Smooth muscle cell (in vitro differentiated cells): ENCODE measurements around the gene METTL15. TPM values are rescaled to one million over a fixed set of nuclear protein-coding genes. Genes with fewer than 3 reads are reported as not detected.
A peak's percentile ranks its signal among the peaks of the same experiment; 100 is the strongest.
"Not testable (repeated sequence)": the region's sequence is repeated elsewhere in the genome, so short reads cannot be mapped to it uniquely, and the experiment has no call there.

Experiments
- DNase-seq: peaks from one replicate; lab custom pipeline; 2025; ENCODE audit not compliant: unreplicated experiment; lab: John Stamatoyannopoulos, UW
- H2AFZ ChIP-seq: fragments of 200-600 bp; sonication (generic); 2 replicates; pipeline ENCODE4 v1.6.0; 2016; ENCODE audit warnings: antibody characterized with exemption, low read depth, mild to moderate bottlenecking
- H3F3A ChIP-seq: fragments of 200-600 bp; sonication (generic); 2 replicates; pipeline ENCODE4 v1.6.0; 2017; ENCODE audit warnings: antibody characterized with exemption, low read depth
- H3K27ac ChIP-seq: fragments of 200-600 bp; sonication (generic); 2 replicates; pipeline ENCODE4 v1.5.1; 2016; ENCODE audit warnings: low read depth, mild to moderate bottlenecking
- H3K27me3 ChIP-seq: fragments of 200-600 bp; sonication (generic); 2 replicates; pipeline ENCODE4 v1.6.1; 2016; ENCODE audit warnings: low read depth, mild to moderate bottlenecking
- H3K36me3 ChIP-seq: fragments of 200-600 bp; sonication (generic); 2 replicates; pipeline ENCODE4 v1.5.1; 2016; ENCODE audit warnings: low read depth
- H3K4me1 ChIP-seq: fragments of 200-600 bp; sonication (generic); 2 replicates; pipeline ENCODE4 v1.5.1; 2016; ENCODE audit warnings: low read depth
- H3K4me2 ChIP-seq: fragments of 200-600 bp; sonication (generic); 2 replicates; pipeline ENCODE4 v1.6.0; 2016; ENCODE audit warnings: mild to moderate bottlenecking
- H3K4me3 ChIP-seq: fragments of 200-600 bp; sonication (generic); 2 replicates; pipeline ENCODE4 v1.5.1; 2016; ENCODE audit warnings: mild to moderate bottlenecking
- H3K79me2 ChIP-seq: fragments of 200-600 bp; sonication (generic); 2 replicates; pipeline ENCODE4 v1.6.0; 2016; ENCODE audit warnings: low read depth, mild to moderate bottlenecking
- H3K9ac ChIP-seq: fragments of 200-600 bp; sonication (generic); 2 replicates; pipeline ENCODE4 v1.6.0; 2016; ENCODE audit warnings: low read depth
- H3K9me3 ChIP-seq: fragments of 200-600 bp; sonication (generic); replicated peaks from 2 replicates; pipeline ENCODE4 v1.5.1; 2016; ENCODE audit warnings: low read depth
- H4K20me1 ChIP-seq: fragments of 200-600 bp; sonication (generic); 2 replicates; pipeline ENCODE4 v1.6.0; 2016; ENCODE audit warnings: low read depth
- CTCF ChIP-seq: fragments of 200-600 bp; sonication (generic); IDR thresholded peaks from 2 replicates; pipeline ENCODE4 v1.5.1; 2017; ENCODE audit warnings: borderline replicate concordance, mild to moderate bottlenecking, antibody characterized with exemption; ENCODE audit not compliant: insufficient read depth, poor library complexity, severe bottlenecking
- WGBS: methylation state at CpG from one replicate; pipeline ENCODE4 v1.1.7; 2016; ENCODE audit warnings: low lambda C conversion rate; 5-methylcytosine and 5-hydroxymethylcytosine counted together
- polyA plus RNA-seq: library from polyadenylated mRNA; unstranded; fragments of >200 nt; fragmentation: Nextera tagmentation; extraction: Ambion mirVana; gene quantifications from 2 replicates; pipeline ENCODE4 v1.2.1, GENCODE V29; 2016
- total RNA-seq: library from RNA; depleted of rRNA; stranded (reverse); fragments of >200 nt; gene quantifications from 2 replicates; pipeline ENCODE4 v1.2.3, GENCODE V29; 2014

The METTL15 gene
- total and polyA plus RNA-seq, 2 experiments from 2014 or later = 8.1 to 26.1 TPM

GRCh38 chr11:28269586-28269985 is 161.4 kb downstream of the METTL15 start:
- Histone ChIP-seq H3K4me1 (no peaks in the 10 kb centered on the region), H3K4me3 (no peak overlapping the region), H3K9me3 (no peaks in the 10 kb centered on the region), H3K9ac (no peak overlapping the region), H3K27me3 (no peaks in the 10 kb centered on the region), H3K4me2 (no peak overlapping the region), H4K20me1 (no peaks in the 10 kb centered on the region), H3K36me3 (no peaks in the 10 kb centered on the region), H3F3A (no peaks in the 10 kb centered on the region), H3K79me2 (no peaks in the 10 kb centered on the region), H3K27ac (no peak overlapping the region), H2AFZ (no peak overlapping the region)
- TF ChIP-seq CTCF = no peak
- DNase-seq = no peak
- 100% methylated on average over 1 of the region's 1 CpG for WGBS

DNA sequence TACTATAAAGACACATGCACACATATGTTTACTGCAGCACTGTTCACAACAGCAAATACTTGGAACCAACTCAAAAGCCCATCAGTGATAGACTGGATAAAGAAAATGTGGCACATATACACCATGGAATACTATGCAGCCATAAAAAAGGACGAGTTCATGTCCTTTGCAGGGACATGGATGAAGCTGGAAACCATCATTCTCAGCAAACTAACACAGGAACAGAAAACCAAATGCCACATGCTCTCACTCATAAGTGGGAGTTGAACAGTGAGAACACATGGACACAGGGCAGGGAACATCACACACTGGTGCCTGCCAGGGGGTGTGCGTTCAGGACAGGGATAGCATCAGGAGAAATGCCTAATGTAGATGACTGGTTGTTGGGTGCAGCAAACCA is 164.1 kb downstream of the METTL15 start:
- not testable (repeated sequence) for H3K4me2 ChIP-seq, H3K27ac ChIP-seq, H3K9ac ChIP-seq, H3K36me3 ChIP-seq, H2AFZ ChIP-seq, DNase-seq, H4K20me1 ChIP-seq, H3K9me3 ChIP-seq, H3K79me2 ChIP-seq, H3K4me1 ChIP-seq, H3K4me3 ChIP-seq, H3K27me3 ChIP-seq, H3F3A ChIP-seq
- 100% methylated on average over 2 of the region's 2 CpGs for WGBS

DNA sequence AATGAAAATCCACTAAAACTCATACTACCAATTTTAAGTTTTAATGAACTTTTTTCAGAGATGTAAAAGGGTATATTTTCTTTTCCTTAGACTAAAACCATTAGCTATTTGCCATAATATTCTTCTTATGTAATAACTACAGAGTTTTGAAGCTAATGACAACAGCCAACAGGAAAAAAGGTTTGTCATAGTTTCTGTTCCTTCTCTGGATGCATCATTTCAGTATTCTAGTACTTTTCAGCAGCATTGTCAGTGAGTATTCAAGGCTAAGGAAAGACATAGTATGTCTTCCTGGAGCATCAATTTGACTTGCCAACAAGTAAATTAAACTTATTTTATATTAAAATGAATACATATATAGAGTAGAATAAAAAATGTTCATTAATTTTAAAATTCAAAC is 166.0 kb downstream of the METTL15 start:
- no peaks in the 10 kb centered on the region for H3K4me1 ChIP-seq
- no peaks in the 10 kb centered on the region for H3K27me3 ChIP-seq
- H3F3A ChIP-seq = no peaks in the 10 kb centered on the region
- H3K79me2 ChIP-seq = no peaks in the 10 kb centered on the region
- DNase-seq = no peak
- H3K36me3 ChIP-seq = no peaks in the 10 kb centered on the region
- H3K4me3 ChIP-seq = no peak overlapping the region
- no peak overlapping the region for H3K27ac ChIP-seq
- H3K9me3 ChIP-seq = no peaks in the 10 kb centered on the region
- H2AFZ ChIP-seq = no peak overlapping the region
- no peak overlapping the region for H3K4me2 ChIP-seq
- H4K20me1 ChIP-seq = no peaks in the 10 kb centered on the region
- no peak for TF ChIP-seq CTCF
- H3K9ac ChIP-seq = no peak overlapping the region

DNA sequence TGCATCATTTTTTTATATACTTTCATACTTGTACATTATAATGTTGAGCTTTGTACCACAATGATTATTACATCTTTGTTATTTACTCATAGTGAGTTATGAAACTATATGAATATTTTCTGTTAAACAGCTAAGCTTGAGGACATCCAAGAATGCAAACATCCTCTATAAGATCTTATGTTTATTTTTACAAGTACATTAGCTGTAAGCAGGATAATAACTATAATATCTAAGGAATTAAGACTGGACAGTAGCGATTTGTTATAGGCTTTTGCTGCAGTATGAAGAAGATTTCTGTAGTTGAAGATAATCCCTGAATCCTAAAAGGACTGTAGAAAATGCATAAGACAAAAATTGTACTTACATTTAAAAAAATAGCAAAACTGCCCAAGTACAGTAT is 176.0 kb downstream of the METTL15 start:
- H3K27me3 ChIP-seq = no peaks in the 10 kb centered on the region
- H2AFZ ChIP-seq = no peak overlapping the region
- H3F3A ChIP-seq = no peaks in the 10 kb centered on the region
- no peak for TF ChIP-seq CTCF
- no peak overlapping the region for H3K9ac ChIP-seq
- no peaks in the 10 kb centered on the region for H3K4me1 ChIP-seq
- no peaks in the 10 kb centered on the region for H4K20me1 ChIP-seq
- no peak for DNase-seq
- H3K4me3 ChIP-seq = no peak overlapping the region
- 60% methylated on average over 1 of the region's 1 CpG for WGBS
- H3K9me3 ChIP-seq = no peaks in the 10 kb centered on the region
- no peak overlapping the region for H3K4me2 ChIP-seq
- H3K79me2 ChIP-seq = no peaks in the 10 kb centered on the region
- peak overlapping the region; percentile 22 for H3K27ac ChIP-seq
- H3K36me3 ChIP-seq = no peaks in the 10 kb centered on the region
